Measurements from ENCODE around the gene CELA2B. TPM values are rescaled to one million over a fixed set of nuclear protein-coding genes. Genes with fewer than 3 reads are reported as not detected.
"Not testable (repeated sequence)": the region's sequence is repeated elsewhere in the genome, so short reads cannot be mapped to it uniquely, and the experiment has no call there.

CELA2B gene
- total RNA-seq, 1 experiment from 2014 or later: not detected

DNA sequence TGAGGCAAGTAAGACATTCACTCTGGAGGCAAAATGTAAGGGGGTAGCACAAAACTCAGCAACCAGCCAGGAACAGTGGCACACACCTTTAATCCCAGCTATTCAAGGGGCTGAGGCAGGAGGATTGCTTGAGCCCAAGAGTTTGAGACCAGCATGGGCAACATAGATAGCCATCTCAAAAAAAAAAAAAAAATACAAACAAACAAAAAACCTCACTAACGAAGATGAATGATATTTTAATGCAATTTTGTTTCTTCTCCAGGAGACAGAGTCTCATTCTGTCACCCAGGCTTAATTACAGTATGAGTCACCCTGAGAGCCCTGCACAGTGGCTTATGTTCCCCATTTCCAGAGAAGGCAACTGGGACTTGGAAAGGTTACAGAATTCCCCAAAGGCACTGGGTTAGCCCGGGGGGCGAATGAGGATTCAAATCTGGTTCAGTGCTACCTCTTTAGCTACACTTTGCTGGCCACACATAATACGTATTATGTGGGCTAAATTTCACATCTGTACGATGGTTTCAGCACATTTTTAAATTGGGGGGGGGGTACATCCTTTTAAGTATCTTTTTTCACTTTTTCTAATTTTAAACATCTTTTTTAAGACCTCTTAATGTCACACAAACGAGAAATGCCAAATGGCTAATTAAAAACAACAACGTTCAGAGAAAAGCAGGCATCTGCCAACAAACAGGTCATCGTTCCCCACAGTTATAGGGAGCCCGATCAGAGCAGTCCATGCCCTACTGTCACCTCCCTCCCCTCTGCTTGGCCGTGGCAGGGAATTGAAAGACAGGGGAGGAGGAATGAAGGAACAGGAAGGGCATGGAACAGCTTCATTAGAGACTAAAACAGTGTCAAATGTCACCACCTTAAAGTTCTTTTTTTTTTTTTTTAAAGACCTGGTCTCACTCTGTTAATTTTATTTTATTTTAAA lies 15.9 kb upstream of the CELA2B start:
- no peaks in the 10 kb centered on the region for H3K36me3 Mint-ChIP-seq (ENCODE audit: insufficient read depth, unreplicated experiment)
- H3K4me1 Mint-ChIP-seq (ENCODE audit: low read depth, unreplicated experiment): no peaks in the 10 kb centered on the region
- CTCF ChIA-PET: interaction anchor here (0.7 kb wide), 1 partner anchor 361 kb away, joined by 4 read pairs; no protein-coding TSS in a partner anchor
- no peaks in the 10 kb centered on the region for H3K9me3 Mint-ChIP-seq (ENCODE audit: low read depth, unreplicated experiment)
- TF ChIP-seq, protein P1, sequence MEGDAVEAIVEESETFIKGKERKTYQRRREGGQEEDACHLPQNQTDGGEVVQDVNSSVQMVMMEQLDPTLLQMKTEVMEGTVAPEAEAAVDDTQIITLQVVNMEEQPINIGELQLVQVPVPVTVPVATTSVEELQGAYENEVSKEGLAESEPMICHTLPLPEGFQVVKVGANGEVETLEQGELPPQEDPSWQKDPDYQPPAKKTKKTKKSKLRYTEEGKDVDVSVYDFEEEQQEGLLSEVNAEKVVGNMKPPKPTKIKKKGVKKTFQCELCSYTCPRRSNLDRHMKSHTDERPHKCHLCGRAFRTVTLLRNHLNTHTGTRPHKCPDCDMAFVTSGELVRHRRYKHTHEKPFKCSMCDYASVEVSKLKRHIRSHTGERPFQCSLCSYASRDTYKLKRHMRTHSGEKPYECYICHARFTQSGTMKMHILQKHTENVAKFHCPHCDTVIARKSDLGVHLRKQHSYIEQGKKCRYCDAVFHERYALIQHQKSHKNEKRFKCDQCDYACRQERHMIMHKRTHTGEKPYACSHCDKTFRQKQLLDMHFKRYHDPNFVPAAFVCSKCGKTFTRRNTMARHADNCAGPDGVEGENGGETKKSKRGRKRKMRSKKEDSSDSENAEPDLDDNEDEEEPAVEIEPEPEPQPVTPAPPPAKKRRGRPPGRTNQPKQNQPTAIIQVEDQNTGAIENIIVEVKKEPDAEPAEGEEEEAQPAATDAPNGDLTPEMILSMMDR (IDR thresholded peaks at IDR 0.05; ENCODE audit: unreplicated experiment): no peak
- intact Hi-C loops (cut with micrococcal nuclease; ENCODE audit: unreplicated experiment): no loop called here
- no peak overlapping the region for H3K27ac Mint-ChIP-seq (ENCODE audit: unreplicated experiment)
- no TSS peak for BruUV-seq (replicated peaks)
- H3K27me3 Mint-ChIP-seq (ENCODE audit: unreplicated experiment): no peaks in the 10 kb centered on the region
- no peak overlapping the region for H3K4me3 Mint-ChIP-seq (ENCODE audit: low read depth, unreplicated experiment)
- DNase-seq: no peak

DNA sequence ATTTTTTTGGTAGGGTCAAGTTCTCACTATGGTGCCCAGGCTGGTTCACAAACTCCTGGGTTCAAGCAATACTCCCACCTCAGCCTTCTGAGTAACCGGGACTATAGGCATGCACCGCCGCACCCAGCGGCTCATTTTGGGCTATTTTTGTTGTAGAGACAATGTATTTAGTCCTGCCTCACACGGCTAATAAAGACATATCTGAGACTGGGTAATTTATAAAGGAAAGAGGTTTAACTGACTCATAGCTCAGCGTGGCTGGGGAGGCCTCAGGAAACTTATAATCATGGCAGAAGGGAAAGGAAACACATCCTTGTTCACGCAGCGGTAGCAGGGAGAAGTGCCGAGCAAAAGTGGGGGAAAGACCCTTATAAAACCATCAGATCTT lies 15.2 kb upstream of the CELA2B start:
- Mint-ChIP-seq H3K4me3 (ENCODE audit: low read depth, unreplicated experiment) (no peak overlapping the region), H3K27me3 (ENCODE audit: unreplicated experiment) (no peaks in the 10 kb centered on the region), H3K9me3 (ENCODE audit: low read depth, unreplicated experiment) (no peaks in the 10 kb centered on the region), H3K36me3 (ENCODE audit: insufficient read depth, unreplicated experiment) (no peaks in the 10 kb centered on the region), H3K27ac (ENCODE audit: unreplicated experiment) (no peak overlapping the region), H3K4me1 (ENCODE audit: low read depth, unreplicated experiment) (no peaks in the 10 kb centered on the region)
- no peak for DNase-seq
- CTCF ChIA-PET: interaction anchor here (0.7 kb wide), 1 partner anchor 362 kb away, joined by 4 read pairs; no protein-coding TSS in a partner anchor
- TF ChIP-seq, protein P1 (IDR thresholded peaks at IDR 0.05; ENCODE audit: unreplicated experiment): no peak
- intact Hi-C loops (cut with micrococcal nuclease; ENCODE audit: unreplicated experiment): no loop called here
- no TSS peak for BruUV-seq (replicated peaks)

DNA sequence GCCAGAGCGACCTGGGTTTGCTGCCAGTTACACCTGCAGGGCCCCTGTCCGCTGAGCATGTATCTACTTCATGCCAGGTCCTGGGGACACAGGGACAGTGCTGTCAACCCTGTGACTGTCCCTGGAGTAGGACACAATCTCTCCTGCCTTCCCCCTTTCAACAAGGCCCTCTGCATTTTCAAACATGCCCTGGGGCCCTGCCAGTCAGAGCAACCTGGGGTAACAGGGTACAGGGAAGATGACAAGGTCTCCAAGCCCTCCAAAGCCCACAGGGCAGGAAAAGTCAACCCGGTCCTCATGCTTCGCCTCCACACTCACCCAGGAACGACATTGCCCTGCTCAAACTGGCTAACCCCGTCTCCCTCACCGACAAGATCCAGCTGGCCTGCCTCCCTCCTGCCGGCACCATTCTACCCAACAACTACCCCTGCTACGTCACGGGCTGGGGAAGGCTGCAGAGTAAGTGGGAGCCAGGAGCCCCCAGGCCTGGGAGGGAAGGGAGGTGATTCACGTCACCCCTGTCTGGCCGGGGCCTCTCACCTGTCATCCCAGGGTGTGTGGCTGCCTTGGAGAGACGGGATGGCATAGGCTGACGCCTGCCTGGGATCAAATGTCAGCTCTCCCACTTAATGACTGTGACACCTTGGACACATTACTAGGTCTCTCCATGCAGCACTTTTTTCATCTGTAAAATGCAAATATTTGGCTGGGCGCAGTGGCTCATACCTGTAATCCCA lies 12.7 kb upstream of the CELA2B start:
- H3K27me3 Mint-ChIP-seq (ENCODE audit: unreplicated experiment); H3K9me3 Mint-ChIP-seq (ENCODE audit: low read depth, unreplicated experiment); CTCF ChIA-PET; H3K4me1 Mint-ChIP-seq (ENCODE audit: low read depth, unreplicated experiment); DNase-seq; H3K27ac Mint-ChIP-seq (ENCODE audit: unreplicated experiment); intact Hi-C loops (cut with micrococcal nuclease; ENCODE audit: unreplicated experiment); BruUV-seq (replicated peaks); H3K4me3 Mint-ChIP-seq (ENCODE audit: low read depth, unreplicated experiment); H3K36me3 Mint-ChIP-seq (ENCODE audit: insufficient read depth, unreplicated experiment): not testable (repeated sequence)

GRCh38 chr1:15463926-15464322 lies 12.0 kb upstream of the CELA2B start:
- not testable (repeated sequence) for BruUV-seq (replicated peaks); H3K36me3 Mint-ChIP-seq (ENCODE audit: insufficient read depth, unreplicated experiment)

DNA sequence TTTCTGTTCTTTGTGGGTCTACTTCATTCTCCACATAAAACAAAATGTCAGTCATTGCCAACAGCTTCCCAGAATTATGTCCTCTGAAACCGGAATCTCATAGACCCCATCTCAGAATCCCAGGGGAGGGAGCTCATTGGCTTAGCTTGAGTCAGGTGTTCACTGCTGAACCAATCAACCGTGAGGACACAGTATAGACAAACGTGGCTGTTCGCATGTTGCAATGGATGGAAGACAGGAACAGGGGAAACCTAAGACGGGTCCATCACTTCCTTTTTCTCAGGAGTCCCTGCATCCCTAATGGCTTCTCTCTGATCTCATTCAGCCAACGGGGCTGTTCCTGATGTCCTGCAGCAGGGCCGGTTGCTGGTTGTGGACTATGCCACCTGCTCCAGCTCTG lies 10.2 kb upstream of the CELA2B start:
- no peaks in the 10 kb centered on the region for H3K27me3 Mint-ChIP-seq (ENCODE audit: unreplicated experiment)
- no peak overlapping the region for H3K27ac Mint-ChIP-seq (ENCODE audit: unreplicated experiment)
- no peak overlapping the region for H3K4me3 Mint-ChIP-seq (ENCODE audit: low read depth, unreplicated experiment)
- H3K9me3 Mint-ChIP-seq (ENCODE audit: low read depth, unreplicated experiment): peaks cover 2% of the 10 kb centered on the region
- no peaks in the 10 kb centered on the region for H3K36me3 Mint-ChIP-seq (ENCODE audit: insufficient read depth, unreplicated experiment)
- no TSS peak for BruUV-seq (replicated peaks)
- no peaks in the 10 kb centered on the region for H3K4me1 Mint-ChIP-seq (ENCODE audit: low read depth, unreplicated experiment)
- TF ChIP-seq, protein P1 (IDR thresholded peaks at IDR 0.05; ENCODE audit: unreplicated experiment): no peak
- no peak for DNase-seq
- intact Hi-C loops (cut with micrococcal nuclease; ENCODE audit: unreplicated experiment): no loop called here
- CTCF ChIA-PET: no interaction called here

More at GRCh38 chr1:15463926-15464322, 12.0 kb upstream of the CELA2B start:
- H3K27me3 Mint-ChIP-seq (ENCODE audit: unreplicated experiment); CTCF ChIA-PET; H3K4me3 Mint-ChIP-seq (ENCODE audit: low read depth, unreplicated experiment); H3K27ac Mint-ChIP-seq (ENCODE audit: unreplicated experiment); DNase-seq; H3K9me3 Mint-ChIP-seq (ENCODE audit: low read depth, unreplicated experiment); H3K4me1 Mint-ChIP-seq (ENCODE audit: low read depth, unreplicated experiment); intact Hi-C loops (cut with micrococcal nuclease; ENCODE audit: unreplicated experiment): not testable (repeated sequence)

DNA sequence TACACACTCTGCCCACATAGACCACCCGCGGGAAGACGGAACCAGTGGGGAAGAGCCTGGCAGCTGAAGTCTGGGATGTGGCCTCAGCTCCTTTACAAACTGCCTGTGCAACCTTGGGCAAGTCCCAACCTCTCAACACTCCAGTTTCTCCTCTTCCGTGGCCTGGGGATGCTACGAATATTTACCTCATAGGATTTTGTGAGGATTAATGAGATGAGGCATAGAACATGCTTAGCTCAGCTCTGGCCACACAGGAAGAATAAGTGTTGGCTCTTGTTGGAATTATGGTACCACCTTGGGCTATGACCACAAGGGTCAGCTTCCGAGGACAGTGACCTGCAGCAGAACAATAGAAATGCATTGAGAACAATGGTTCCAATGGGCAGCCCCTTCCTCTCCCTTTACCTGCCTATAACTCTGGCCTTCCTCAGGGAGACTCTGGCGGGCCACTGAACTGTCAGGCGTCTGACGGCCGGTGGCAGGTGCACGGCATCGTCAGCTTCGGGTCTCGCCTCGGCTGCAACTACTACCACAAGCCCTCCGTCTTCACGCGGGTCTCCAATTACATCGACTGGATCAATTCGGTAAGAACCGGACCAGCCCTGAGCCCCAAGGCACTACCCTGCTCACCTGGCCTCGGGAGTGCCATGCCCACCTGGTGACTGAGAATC lies 8.8 kb upstream of the CELA2B start:
- H3K4me1 Mint-ChIP-seq (ENCODE audit: low read depth, unreplicated experiment); intact Hi-C loops (cut with micrococcal nuclease; ENCODE audit: unreplicated experiment); BruUV-seq (replicated peaks); H3K9me3 Mint-ChIP-seq (ENCODE audit: low read depth, unreplicated experiment); H3K4me3 Mint-ChIP-seq (ENCODE audit: low read depth, unreplicated experiment); DNase-seq; H3K27me3 Mint-ChIP-seq (ENCODE audit: unreplicated experiment); CTCF ChIA-PET; H3K27ac Mint-ChIP-seq (ENCODE audit: unreplicated experiment); H3K36me3 Mint-ChIP-seq (ENCODE audit: insufficient read depth, unreplicated experiment): not testable (repeated sequence)

All from Calu3 (cell line).